NK-92 (cell line): ENCODE results near the gene COBL.

Experiments
- DNase-seq: peaks from one replicate; lab custom pipeline; 2025; ENCODE audit not compliant: unreplicated experiment; lab: John Stamatoyannopoulos, UW

COBL gene

GRCh38 chr7:51328351-51328801 is 11.8 kb upstream of the COBL start:
- DNase-seq = no peak

- no peak for DNase-seq
Measured at GRCh38 chr7:51327287-51327717, 10.7 kb upstream of the COBL start.

GRCh38 chr7:51326656-51327286 is 10.2 kb upstream of the COBL start:
- DNase-seq = no peak

- DNase-seq = no peak
Measured at GRCh38 chr7:51325908-51326307, 9.3 kb upstream of the COBL start.

GRCh38 chr7:51325261-51325676 is 8.7 kb upstream of the COBL start:
- DNase-seq = no peak

- DNase-seq = no peak
Measured at GRCh38 chr7:51324206-51324898, 7.7 kb upstream of the COBL start.

GRCh38 chr7:51321961-51322515 is 5.4 kb upstream of the COBL start:
- no peak for DNase-seq

GRCh38 chr7:51318886-51319579 is 2.4 kb upstream of the COBL start:
- DNase-seq = no peak

- DNase-seq = no peak
Measured at GRCh38 chr7:51318001-51318400, 1.4 kb upstream of the COBL start.

GRCh38 chr7:51317582-51317910 is 937 bp upstream of the COBL start:
- no peak for DNase-seq

- no peak for DNase-seq
Measured at GRCh38 chr7:51316262-51316665, 345 bp downstream of the COBL start.

- DNase-seq = no peak
Measured at GRCh38 chr7:51315393-51316261, 982 bp downstream of the COBL start.

- no peak for DNase-seq
Measured at GRCh38 chr7:51314726-51315125, 1.9 kb downstream of the COBL start.

GRCh38 chr7:51313738-51314425 is 2.7 kb downstream of the COBL start:
- no peak for DNase-seq

GRCh38 chr7:51312951-51313737 is 3.5 kb downstream of the COBL start:
- DNase-seq = no peak

- DNase-seq = no peak
Measured at GRCh38 chr7:51311166-51311565, 5.4 kb downstream of the COBL start.

GRCh38 chr7:51310131-51310583 is 6.5 kb downstream of the COBL start:
- no peak for DNase-seq

GRCh38 chr7:51309361-51310130 is 7.1 kb downstream of the COBL start:
- DNase-seq = no peak

- DNase-seq = no peak
Measured at GRCh38 chr7:51308696-51309095, 7.9 kb downstream of the COBL start.
